Endometrial microvascular endothelial cells (primary cell): ENCODE measurements around the gene CDH15. TPM values are rescaled to one million over a fixed set of nuclear protein-coding genes. Genes with fewer than 3 reads are reported as not detected.

ENCODE experiments used
- in situ Hi-C: cut with HindIII; loops from 2 replicates; pipeline ENCODE4 v1.10.0; 2017; ENCODE audit warnings: low sequenced_read_pairs, low pct_unique_long_range_greater_than_20kb; ENCODE audit errors: inconsistent ontology term
- total RNA-seq: library from RNA; depleted of rRNA; stranded (reverse); fragments of >200 nt; gene quantifications from one replicate; pipeline ENCODE4 v1.2.3, GENCODE V29; 2015; ENCODE audit errors: inconsistent ontology term

The CDH15 gene
- total RNA-seq, 1 donor from 2014 or later, result not detected

DNA sequence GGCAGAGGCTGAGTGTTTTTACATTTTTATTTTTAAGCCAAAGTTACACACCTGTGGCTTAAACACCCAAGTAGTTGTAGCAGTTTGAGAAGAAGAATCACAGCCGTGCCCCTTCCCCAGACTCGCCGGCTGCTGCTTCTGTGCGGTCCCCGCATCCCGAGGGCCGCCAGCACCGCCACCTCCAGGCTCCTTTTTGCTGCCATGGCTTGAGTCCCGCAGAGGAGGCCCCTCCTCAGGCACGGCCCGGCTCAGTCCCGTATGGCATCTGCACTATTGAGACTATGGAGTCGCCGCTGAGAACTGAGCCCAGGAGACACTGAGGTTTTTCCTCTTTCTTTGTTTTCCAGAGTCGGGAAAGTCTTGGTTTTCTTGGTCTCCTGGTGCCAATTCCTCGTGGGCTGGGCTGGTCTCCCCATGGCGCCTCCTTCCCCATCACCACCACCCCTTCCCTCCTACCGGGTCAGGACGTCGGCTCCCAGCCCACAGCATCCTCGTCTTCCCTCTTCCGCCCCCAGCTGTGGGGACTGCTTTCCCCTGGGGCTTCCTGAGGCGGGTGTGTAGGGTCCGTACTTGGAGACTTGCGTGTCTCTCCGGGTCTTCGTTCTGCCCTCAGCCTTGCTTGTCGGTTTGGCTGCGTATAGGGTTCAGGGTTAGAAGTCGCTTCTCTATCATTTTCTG lies 32.6 kb upstream of the CDH15 start:
- in situ Hi-C loops, result no loop called here

DNA sequence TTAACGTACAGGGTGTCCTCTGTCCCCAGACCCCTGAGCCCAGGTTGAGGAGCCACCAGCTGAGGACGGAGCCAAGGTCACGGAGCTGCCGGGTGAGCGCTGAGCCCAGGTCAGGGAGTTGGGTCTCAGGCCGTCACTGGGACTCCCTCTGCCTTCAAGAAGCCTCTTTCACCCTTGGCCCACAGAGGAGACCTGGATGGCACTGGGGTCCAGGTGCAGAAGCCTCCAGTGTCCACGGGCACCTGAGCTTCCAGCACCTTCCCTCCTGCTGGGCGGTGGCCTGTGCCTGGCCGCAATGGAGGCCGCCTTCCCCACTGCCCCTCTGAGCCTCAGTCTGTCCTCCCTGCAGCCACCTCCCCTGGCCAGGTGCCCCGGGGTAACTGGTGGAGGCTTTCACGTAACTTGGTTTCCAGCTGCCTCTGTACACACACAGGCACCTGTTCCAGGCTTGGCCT lies 31.6 kb upstream of the CDH15 start:
- in situ Hi-C loops, result no loop called here

DNA sequence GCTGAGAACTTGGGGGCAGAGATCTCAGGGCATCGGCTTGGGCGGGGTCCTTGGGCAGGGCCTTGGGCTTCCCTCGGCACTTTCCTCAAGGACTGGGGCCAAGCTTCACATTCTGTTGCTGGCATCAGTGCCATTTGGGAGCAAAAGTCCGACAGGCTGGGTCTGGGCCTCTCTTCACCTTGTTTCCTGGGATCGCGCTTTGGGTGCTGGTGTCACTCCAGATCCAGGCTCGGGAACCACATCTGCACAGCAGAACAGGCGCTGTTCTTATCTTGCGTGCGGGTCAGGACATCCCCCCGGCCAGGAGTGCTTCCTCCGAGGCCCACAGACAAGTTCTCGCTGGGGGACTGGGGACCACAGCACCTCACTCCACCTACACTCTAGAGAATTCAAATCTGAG lies 31.1 kb upstream of the CDH15 start:
- in situ Hi-C loops, result no loop called here

DNA sequence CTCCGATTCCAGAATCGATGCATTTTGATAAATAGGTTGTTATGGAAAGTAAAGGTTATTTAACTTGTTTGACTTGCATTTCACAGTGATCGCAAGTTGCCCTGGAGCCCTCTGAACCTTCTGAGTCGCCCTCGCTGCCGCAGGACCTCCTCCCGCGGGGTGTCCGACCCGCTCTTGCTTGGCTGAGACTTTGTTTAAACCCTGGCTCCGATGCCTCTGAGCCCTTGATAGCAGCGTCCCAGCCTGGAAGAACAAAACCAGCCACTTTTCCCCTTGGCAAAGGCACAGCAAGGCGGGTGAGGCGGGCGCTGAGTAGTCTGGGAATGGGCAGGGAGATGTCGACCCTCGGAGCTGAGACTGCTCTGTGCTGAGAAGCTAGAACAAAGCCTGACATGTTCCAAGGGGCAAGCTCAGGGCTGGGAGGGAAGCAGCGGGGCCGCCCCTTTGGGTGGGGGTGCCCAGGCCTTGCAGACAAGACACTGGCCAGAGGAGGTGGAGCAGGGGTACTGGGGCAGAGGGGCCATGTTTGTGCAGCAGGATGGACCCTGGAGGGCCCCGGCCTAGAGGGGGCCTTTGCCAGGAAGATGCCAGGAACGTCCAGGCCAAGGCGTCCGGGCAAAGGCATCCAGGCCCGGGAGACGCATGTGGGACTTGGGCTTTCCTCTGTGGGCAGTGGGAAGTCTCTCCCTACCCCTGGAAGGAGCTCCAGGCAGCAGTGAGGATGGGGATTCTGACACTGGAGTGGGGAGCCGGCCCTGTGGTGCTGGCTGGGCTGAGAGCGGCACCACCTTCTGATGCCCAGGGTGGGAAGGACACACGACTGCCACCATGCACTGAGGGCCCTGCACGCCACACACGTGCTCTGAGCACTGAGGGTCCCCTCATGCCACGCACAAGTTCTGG lies 30.3 kb upstream of the CDH15 start:
- in situ Hi-C loops, result no loop called here

DNA sequence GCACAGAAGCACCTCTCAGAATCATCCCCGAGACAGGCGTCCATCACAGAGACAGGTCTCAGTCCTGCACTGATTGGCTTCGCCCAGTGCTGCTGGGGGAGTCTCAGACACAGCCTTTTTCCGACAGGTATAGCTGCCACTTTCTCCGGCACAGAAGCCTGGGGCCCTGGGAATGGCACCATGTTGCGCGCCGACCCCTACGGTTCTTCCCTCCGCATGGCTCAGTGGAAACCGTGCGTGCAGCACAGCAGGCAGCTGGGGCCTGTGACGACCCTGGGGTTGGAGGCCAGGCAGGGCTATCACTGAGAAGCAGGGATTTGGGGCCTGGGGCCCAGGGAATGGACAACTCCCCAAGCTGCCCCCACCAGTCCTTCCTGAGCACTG lies 29.7 kb upstream of the CDH15 start:
- in situ Hi-C loops, result no loop called here

DNA sequence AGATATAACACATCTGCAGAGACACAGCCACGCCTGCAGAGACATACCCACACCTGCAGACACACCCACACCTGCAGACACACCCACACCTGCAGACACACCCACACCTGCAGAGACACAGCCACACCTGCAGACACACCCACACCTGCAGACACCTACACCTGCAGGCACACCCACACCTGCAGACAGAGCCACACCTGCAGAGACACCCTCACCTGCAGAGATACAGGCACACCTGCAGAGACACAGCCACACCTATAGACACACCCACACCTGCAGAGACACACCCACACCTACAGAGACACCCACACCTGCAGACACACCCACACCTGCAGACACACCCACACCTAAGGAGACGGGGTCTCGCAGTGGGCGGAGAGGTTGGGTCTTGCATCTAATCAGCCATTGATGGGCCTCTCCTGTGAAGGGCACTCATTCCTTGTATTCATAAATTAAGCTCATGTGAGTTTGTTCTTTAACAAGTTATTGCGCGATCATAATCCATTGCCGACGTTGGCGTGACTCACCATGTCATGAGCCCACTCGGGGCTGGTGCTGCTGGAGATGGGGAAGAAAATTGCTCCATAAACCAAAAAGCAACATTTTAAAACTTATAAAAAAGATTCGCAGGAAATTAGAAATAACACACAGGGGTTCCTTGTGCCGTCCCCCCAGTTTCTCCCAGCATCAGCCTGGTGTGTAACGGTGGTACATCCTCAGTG lies 28.9 kb upstream of the CDH15 start:
- in situ Hi-C loops, result no loop called here

DNA sequence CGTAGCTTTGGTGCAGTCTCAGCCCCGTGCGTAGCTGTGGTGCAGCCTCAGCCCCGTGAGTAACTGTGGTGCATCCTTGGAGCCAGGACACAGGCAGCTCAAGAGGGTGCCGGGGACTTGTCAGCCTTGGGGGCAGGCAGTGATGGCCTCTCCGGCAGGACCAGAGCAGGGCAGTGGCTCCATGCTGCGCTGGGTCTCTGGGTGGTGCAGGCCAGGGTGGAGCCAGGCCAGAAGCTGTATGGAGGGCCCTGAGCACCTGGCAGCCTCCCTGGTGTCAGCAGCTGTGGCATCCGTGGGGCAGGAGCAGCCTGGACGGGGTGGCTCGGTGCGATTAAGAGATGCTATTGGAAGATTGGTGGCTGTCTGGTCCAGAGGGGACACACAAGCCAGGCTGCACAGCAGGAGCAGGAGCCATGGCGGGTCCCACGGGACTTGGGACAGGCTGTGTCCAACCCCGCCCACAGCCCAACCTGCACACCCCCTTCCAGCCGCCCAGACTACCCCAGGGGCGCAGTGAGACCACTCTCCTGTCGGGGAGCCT lies 28.3 kb upstream of the CDH15 start:
- in situ Hi-C loops, result no loop called here

DNA sequence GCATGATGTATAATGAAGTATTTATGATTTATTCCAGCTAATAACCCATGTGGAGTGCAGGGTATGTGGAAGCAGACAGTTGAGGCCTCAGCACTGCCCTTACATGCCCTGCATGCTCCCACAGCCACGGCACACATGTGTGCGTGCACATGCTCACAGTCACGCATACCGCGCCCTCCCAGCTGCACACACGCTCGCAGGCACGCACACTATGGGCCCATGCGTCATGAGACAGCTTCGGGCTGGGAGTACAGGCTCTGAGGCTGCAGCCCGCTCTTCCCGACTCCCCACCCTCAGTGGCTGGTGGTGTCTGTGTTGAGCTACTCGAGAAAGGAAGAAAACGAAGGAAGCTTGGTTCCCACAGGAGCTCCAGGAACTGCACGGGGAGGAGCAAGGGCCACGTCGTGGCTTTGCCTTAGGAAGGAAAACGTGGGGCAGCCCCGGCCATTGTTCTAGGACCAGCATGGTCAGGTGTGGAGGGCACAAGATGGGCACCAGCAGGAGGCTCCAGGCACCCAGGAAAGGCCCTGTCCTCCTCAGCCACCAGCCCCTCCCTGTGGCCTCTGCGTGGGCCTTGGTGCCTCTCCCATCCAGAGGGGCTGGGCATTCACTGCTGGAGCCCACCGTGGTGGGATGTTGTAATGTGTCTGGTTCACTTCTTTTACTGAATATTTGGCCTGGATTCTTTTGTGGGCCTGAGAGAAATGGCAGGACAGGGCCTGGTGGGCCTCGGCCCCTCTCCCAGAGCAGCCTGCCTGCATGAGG lies 27.5 kb upstream of the CDH15 start:
- in situ Hi-C loops, result no loop called here

DNA sequence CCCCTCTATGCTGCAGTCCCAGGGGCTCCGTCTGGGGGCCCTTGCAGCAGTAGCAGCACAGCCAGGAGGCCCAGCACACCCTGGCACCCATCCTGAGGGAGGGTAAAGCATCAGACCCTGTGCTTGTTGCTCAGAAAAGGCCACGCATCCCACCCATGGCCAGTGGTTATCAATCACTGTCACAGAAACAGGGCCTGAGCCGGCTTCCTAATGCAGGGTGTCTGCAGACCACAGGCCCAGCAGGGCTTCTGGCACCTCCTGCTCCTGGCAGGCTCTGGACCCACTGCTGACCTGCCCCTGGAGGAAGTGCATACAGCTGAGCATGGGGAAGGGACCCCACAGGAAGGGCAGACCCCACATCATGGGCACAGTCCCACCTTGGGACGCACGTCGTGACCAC lies 26.9 kb upstream of the CDH15 start:
- in situ Hi-C loops, result no loop called here

DNA sequence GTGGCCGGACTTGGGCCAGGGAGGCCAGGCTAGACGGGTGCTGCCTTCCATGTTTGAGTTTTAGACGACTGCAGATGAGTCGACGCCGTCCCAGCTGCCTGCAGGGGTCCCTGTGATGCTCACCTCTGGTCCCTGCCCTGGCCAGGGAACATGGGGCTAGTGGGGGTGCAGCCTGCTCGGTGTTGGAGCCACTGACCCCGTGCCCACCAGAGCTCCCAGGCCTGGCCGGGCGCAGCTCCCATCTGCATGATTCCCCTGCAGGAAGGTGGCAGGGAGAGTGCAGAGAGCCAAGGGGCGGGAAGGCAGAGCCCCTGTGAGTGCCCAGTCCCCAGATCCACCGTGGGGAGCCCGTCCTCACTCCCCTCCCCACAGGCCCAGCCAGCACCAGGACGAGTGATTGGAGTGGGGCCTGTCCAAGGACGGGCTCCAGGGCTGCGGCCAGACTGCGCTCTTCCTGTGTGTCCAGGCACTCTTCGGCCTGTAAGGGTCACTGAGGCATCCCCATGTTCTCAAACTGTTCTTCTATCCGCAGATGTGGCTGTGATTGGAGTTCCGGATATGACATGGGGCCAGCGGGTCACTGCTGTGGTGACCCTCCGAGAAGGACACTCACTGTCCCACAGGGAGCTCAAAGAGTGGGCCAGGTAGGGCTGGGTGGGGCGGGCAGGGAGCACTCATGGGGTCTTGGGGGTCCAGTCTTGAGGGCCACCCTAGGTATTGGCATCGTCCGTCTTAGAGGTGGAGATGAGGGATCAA lies 26.0 kb upstream of the CDH15 start:
- in situ Hi-C loops, result no loop called here

DNA sequence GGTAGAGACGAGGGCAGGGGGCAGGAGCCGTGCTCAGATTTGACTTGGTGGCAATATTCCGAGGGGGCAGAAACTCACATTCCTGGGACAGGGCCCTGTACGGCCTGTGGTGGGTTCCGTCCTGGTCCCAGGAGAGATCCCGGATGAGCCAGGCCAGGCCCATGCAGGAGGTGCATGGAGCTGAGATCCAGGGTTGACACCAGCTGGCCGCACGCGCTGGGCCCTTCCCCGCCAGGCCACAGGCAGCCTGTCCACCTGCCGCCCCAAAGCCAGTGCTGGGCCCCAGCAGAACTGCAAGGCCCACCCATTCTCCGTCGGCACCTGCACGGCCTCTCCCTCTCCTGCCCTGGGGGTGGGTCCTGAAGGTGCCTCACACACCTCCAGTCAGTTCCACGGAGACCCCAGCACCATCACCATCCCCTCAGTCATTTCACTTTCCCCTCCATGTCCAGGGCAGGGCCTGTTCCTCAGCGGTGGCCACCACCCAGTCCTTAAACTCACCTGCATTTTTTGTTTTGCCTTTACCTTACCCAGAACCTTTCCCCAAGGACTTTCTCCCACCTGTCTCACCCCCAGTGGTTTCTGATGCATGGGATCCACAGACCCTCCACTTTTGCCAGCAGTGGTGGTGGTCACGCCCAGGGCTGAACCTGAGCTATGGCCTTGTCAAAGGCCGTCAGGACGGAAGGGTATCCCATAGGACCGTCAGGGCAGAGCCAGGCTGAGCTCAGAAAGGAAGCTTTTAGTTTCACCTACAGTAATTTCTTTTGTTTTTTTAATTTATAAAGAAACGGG lies 25.1 kb upstream of the CDH15 start:
- in situ Hi-C loops, result no loop called here

DNA sequence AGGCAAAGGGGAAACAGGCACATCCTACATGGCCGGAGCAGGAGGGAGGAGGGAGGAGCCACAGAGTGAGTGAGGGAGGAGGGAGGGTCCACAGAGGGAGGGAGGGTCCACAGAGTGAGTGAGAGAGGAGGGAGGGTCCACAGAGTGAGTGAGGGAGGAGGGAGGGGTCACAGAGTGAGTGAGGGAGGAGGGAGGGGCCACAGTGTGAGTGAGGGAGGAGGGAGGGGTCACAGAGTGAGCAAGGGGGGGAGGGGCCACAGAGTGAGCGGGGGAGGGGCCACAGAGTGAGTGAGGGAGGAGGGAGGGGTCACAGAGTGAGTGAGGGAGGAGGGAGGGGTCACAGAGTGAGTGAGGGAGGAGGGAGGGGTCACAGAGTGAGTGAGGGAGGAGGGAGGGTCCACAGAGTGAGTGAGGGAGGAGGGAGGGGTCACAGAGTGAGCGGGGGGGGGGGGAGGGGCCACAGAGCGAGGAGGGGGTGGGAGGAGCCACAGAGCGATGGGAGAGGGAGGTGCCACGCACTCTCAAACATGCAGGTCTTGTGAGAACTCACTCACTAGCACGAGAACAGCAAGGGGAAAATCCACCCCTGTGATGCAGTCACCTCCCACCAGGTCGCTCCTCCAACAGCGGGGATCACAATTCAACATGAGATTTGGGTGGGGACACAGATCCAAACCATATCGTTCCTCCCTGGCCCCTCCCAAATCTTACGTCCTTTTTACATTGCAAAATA lies 24.3 kb upstream of the CDH15 start:
- in situ Hi-C loops, result no loop called here

DNA sequence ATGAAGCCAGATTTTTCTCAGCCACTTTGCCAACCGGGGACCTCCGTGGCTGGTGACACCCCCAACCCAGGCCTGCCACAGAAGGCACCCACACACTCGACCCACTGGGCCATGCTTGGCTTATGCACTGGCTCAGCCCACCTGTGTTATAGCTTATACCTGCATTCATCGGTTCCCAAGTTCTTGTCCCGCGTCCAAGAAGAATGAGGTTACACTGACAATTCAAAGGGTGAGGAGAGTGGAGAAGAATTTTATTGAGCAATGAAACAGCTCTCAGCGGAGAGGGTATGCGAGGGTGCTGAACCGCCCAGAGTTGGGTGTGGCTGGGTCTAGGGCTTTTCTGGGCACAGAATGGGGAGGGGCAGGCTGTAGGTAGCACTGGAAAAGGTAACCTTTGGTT lies 22.2 kb upstream of the CDH15 start:
- in situ Hi-C loops, result no loop called here

DNA sequence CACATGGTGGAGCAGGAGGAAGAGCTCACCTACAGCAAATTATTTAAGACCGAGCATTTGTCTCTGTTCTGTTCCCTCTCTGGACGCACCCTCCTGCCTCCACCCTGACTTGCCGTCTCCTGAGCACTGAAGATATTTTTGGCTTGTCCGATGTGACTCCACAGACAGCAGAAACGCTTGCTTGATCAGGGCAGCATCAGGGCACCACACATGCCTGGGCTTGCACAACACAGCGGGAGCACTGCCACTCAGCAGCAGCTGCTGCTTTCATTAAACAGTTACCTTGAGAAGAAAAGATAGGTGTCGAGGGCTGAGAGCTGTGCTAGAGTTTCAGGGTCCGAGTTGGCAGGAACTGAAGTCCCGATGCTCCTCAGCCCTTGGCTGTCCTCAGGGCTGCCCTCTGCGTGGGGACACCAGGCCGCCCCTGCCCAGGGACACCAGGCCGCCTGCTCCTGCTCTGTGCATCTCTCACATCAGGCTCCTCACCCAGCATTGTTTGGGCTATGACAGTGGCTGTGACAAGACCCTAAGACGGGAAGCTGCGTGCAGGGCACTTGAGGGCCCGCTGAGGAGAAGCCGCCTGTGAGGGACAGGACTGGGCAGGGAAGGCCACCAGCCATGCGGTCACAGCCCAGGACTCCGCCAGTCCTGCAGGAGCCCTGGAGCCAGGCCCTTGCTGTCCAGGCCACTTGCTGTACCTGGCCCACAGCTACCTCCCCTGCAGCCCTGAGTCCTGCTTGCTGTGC lies 21.3 kb upstream of the CDH15 start:
- in situ Hi-C loops, result no loop called here

DNA sequence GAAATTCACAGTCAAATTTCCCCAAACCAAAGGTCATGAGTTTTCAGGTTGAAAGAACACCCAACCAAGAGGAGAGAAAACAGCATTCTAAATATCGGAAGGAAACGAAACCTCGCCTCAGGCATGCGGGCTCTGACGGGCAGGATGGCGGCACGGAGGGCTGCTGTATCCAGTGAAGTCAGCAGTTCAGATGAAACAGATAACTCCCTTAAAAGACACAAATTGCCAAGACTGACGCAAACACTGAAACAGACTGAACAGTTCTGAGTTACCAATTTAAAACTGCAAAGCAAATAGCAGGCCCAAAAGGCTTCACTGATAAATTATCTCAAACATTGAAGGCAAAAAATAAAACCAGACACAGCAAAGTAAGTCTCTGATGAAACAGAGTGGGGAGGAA lies 20.6 kb upstream of the CDH15 start:
- in situ Hi-C loops, result no loop called here
